ENCODE data around the gene B4GALT7. TPM values are rescaled to one million over a fixed set of nuclear protein-coding genes. Genes with fewer than 3 reads are reported as not detected.

Gene B4GALT7
- total and polyA plus RNA-seq, 10 donors, result 22.7 to 43.8 (median 32.8) TPM

DNA sequence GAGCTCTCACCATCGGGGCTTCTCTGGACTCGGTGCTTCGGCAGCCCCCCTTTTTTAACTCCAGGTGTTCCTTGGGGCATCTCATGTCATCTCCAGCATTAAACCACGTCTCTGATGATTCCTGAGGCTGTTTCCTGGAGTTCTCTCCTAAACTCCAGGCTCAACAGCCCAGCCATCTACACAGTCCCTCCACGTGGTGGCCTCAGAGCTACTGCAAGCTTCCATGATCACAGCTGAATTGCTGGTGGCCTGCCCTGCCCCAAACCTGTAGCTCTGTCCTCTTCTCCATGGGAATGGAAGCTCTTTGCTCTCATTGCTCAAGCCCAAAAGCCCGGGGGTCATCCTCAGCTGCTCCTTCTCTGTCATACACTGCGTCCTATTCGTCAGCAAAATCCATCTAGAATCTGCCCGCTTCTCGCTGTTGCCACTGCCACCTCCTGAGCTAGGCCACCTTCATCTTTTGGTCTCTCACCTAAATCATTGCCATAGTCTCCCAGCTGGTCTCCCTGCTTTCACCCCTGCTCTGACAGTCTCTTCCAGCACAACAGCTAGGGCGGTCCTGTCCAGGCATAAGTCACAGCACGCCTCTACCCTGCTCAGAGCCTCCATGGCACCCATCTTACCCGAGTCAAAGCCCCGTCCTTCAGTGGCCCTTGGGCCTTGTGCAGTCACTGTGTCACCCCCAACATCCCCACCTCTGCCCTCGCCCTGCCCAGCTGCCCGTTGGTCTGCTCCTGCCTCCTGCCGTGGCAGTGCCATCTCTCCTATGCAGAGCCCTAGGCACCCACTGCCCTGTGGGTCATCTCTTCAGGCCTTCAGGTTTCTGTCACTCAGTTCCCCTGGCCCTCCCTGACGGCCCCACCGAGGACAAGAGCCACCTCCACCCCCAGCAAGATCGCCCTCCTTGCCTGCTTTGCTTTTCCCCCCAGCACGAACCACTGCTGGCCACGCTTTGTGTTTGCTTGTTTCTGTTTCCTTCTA is 6.4 kb downstream of the B4GALT7 start:
- TF ChIP-seq POLR2A (IDR thresholded peaks at IDR 0.05), result no peak
- TF ChIP-seq, protein P1, sequence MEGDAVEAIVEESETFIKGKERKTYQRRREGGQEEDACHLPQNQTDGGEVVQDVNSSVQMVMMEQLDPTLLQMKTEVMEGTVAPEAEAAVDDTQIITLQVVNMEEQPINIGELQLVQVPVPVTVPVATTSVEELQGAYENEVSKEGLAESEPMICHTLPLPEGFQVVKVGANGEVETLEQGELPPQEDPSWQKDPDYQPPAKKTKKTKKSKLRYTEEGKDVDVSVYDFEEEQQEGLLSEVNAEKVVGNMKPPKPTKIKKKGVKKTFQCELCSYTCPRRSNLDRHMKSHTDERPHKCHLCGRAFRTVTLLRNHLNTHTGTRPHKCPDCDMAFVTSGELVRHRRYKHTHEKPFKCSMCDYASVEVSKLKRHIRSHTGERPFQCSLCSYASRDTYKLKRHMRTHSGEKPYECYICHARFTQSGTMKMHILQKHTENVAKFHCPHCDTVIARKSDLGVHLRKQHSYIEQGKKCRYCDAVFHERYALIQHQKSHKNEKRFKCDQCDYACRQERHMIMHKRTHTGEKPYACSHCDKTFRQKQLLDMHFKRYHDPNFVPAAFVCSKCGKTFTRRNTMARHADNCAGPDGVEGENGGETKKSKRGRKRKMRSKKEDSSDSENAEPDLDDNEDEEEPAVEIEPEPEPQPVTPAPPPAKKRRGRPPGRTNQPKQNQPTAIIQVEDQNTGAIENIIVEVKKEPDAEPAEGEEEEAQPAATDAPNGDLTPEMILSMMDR (IDR thresholded peaks at IDR 0.05 in 8 of 11, conservative IDR thresholded peaks at IDR 0.05 in 3 of 11), result no peak
- peak in 1 of 3 donors; percentile 23 for TF ChIP-seq POLR2AphosphoS5 (IDR thresholded peaks at IDR 0.05)
- intact Hi-C loops (cut with DNase I; ENCODE audit: low total_unique reads), result loop anchor here (10.0 kb wide), 1 partner anchor 458 kb away; no protein-coding TSS in a partner anchor
- WGBS, 5 donors, result 85 to 92% (median 91%) methylated on average over 22 of the region's 22 CpGs
- peaks cover 6 to 42% (median 20%) of the 10 kb centered on the region in 6 donors for H3K4me1 ChIP-seq
- no peaks in the 10 kb centered on the region for H3K9me3 ChIP-seq
- DNase-seq, result no peak
- no peak overlapping the region for H3K4me3 ChIP-seq
- H3K36me3 ChIP-seq, result peaks cover 0 to 57% (median 9%) of the 10 kb centered on the region in 6 donors
- H3K27ac ChIP-seq, result no peak overlapping the region
- no peaks in the 10 kb centered on the region for H3K27me3 ChIP-seq (replicated peaks in 1 of 7)

DNA sequence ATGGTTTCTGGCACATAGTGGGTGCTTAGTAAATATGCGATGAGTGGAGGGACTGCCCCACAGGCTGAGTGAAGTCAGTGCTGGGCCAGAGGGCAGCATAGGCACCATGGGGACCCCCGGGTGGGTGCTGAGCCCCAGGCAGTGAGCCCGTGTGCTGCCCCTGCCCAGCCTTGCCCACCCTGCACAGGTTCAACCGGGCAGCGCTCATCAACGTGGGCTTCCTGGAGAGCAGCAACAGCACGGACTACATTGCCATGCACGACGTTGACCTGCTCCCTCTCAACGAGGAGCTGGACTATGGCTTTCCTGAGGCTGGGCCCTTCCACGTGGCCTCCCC is 7.2 kb downstream of the B4GALT7 start:
- no peaks in the 10 kb centered on the region for H3K9me3 ChIP-seq
- no peak overlapping the region for H3K27ac ChIP-seq
- peaks cover 0 to 63% (median 9%) of the 10 kb centered on the region in 6 donors for H3K36me3 ChIP-seq
- DNase-seq, result no peak
- peaks cover 6 to 34% (median 16%) of the 10 kb centered on the region in 6 donors for H3K4me1 ChIP-seq
- intact Hi-C loops (cut with DNase I; ENCODE audit: low total_unique reads), result loop anchor here (10.0 kb wide), 1 partner anchor 458 kb away; no protein-coding TSS in a partner anchor
- no peaks in the 10 kb centered on the region for H3K27me3 ChIP-seq (replicated peaks in 1 of 7)
- TF ChIP-seq, protein P1 (IDR thresholded peaks at IDR 0.05 in 8 of 11, conservative IDR thresholded peaks at IDR 0.05 in 3 of 11), result no peak
- TF ChIP-seq POLR2A (IDR thresholded peaks at IDR 0.05), result no peak
- WGBS, 5 donors, result 49 to 72% (median 70%) methylated on average over 2 to 11 of the region's 11 CpGs
- H3K4me3 ChIP-seq, result no peak overlapping the region

DNA sequence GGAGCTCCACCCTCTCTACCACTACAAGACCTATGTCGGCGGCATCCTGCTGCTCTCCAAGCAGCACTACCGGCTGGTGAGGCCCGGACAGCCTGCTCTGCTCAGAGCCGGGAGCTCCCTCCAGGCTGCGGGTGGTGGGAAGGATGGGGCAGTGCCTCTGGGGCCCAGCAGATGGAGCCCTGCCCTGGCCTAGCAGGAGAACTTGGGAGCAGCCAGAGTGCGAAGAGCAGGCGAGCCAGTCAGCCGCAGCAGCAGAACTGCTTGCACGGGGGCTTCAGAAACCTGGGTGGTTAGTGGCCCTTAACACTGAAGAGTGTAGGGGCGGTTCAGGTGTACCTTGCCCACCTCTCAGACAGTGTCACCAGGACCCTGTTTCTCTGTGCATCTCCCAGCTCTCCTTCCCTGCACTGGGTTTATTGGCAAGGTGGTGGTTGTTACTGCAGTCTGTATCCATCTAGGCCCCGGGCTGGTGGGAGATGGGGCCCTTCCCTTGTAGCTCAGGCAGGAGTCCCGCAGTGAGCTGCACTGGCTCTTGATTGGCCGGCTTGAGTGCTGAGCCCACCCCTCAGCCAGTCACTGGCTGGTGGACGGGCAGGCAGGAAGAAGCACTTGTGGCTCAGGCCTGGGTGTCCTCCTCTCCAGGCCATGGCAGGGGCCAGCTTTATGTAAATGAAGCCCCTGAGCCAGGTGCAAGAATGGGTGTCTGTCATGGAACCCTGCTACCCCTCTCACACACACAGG is 7.7 kb downstream of the B4GALT7 start:
- no peaks in the 10 kb centered on the region for H3K9me3 ChIP-seq
- H3K27ac ChIP-seq, result no peak overlapping the region
- peaks cover 6 to 32% (median 15%) of the 10 kb centered on the region in 6 donors for H3K4me1 ChIP-seq
- peak; percentile 89 for DNase-seq
- H3K4me3 ChIP-seq, result no peak overlapping the region
- TF ChIP-seq POLR2A (IDR thresholded peaks at IDR 0.05), result no peak
- TF ChIP-seq POLR2AphosphoS5 (IDR thresholded peaks at IDR 0.05), result peak; percentile 68 to 83 (median 68)
- TF ChIP-seq, protein P1 (IDR thresholded peaks at IDR 0.05 in 8 of 11, conservative IDR thresholded peaks at IDR 0.05 in 3 of 11), result peak; percentile 64 to 94 (median 88)
- no peaks in the 10 kb centered on the region for H3K27me3 ChIP-seq (replicated peaks in 1 of 7)
- intact Hi-C loops (cut with DNase I; ENCODE audit: low total_unique reads), result loop anchor here (10.0 kb wide), 1 partner anchor 457 kb away; no protein-coding TSS in a partner anchor
- peaks cover 0 to 68% (median 9%) of the 10 kb centered on the region in 6 donors for H3K36me3 ChIP-seq
- 14 to 37% (median 35%) methylated on average over 3 to 15 of the region's 15 CpGs for WGBS, 5 donors
